GM12878 (cell line): ENCODE measurements around the gene ARCN1. TPM values are rescaled to one million over a fixed set of nuclear protein-coding genes. Genes with fewer than 3 reads are reported as not detected.

Source experiments
- ATAC-seq: fragments of 200-7000 bp; cut with Tn5 transposase; 3 replicates; pipeline ENCODE4 v1.9.1; 2020; ENCODE audit warnings: mild to moderate bottlenecking, moderate library complexity
- BruUV-seq: library from RNA; stranded (reverse); fragments of 400-500 nt; replicated peaks from 2 replicates; lab custom pipeline; 2021; lab: Mats Ljungman, UMichigan
- CTCF ChIA-PET: fragments of 300-600 bp; sonication (Branson Sonifier 250); formaldehyde crosslinking; extraction: SDS; loops from one replicate; lab custom pipeline; 2021; ENCODE audit warnings: inconsistent platforms; lab: Yijun Ruan, JAX
- POLR2A ChIA-PET: fragments of 350-600 bp; formaldehyde crosslinking; extraction: SDS; loops from one replicate; lab custom pipeline; 2021; ENCODE audit warnings: inconsistent platforms; lab: Charles Lee
- RAD21 ChIA-PET: fragments of 300-600 bp; sonication (Branson Sonifier 250); formaldehyde crosslinking; loops from one replicate; lab custom pipeline; 2023; ENCODE audit warnings: antibody characterized with exemption; ENCODE audit not compliant: unreplicated experiment; lab: Charles Lee
- SMC1A ChIA-PET: fragments of 300-600 bp; sonication (Branson Sonifier 250); formaldehyde crosslinking; loops from one replicate; lab custom pipeline; 2023; ENCODE audit not compliant: unreplicated experiment, uncharacterized antibody; lab: Charles Lee
- DNase-seq: peaks from one replicate; pipeline ENCODE4 v3.0.0-alpha.2; 2011; ENCODE audit warnings: low read depth, low spot score
- FAIRE-seq: peaks from 3 replicates; lab custom pipeline; 2011; peaks lifted over from hg19 to GRCh38; lab: Jason Lieb, UNC
- H2AFZ ChIP-seq: 2 replicates; pipeline ENCODE4 v1.6.0; 2011; ENCODE audit warnings: low read depth, low read length, control low read depth; ENCODE audit not compliant: control insufficient read depth
- H3K27ac ChIP-seq: 2 replicates; pipeline ENCODE4 v1.5.1; 2011; ENCODE audit warnings: control low read depth; ENCODE audit not compliant: control insufficient read depth, insufficient read depth
- H3K27me3 ChIP-seq, 2 experiments: replicated peaks in 1 of 2; 2 replicates each; pipeline versions ENCODE4 v1.6.0 to v1.6.1; 2011; ENCODE audit warnings: low read length in 1 of 2; ENCODE audit not compliant: control insufficient read depth in 2 of 2, insufficient read depth in 2 of 2
- H3K36me3 ChIP-seq, 2 experiments: 2 replicates each; pipeline ENCODE4 v1.5.1; 2011; ENCODE audit warnings: low read length in 1 of 2; ENCODE audit not compliant: control insufficient read depth in 2 of 2, insufficient read depth in 2 of 2
- H3K4me1 ChIP-seq: 2 replicates; pipeline ENCODE4 v1.6.1; 2011; ENCODE audit warnings: mild to moderate bottlenecking, low read length, moderate library complexity, mixed read lengths; ENCODE audit not compliant: control insufficient read depth, insufficient read depth
- H3K4me2 ChIP-seq: 2 replicates; pipeline ENCODE4 v1.6.0; 2011; ENCODE audit warnings: control low read depth; ENCODE audit not compliant: control insufficient read depth, insufficient read depth
- H3K4me3 ChIP-seq: fragments of 200-600 bp; sonication (generic); 2 replicates; pipeline ENCODE4 v1.5.1; 2016
- H3K79me2 ChIP-seq: 2 replicates; pipeline ENCODE4 v1.6.0; 2011; ENCODE audit warnings: low read length; ENCODE audit not compliant: control insufficient read depth, insufficient read depth
- H3K9ac ChIP-seq: 2 replicates; pipeline ENCODE4 v1.8.0; 2011; ENCODE audit warnings: low read length, control low read depth, mixed read lengths; ENCODE audit not compliant: control insufficient read depth, insufficient read depth
- H3K9me3 ChIP-seq: replicated peaks from 3 replicates; pipeline ENCODE4 v1.5.1; 2011; ENCODE audit warnings: mild to moderate bottlenecking, low read length; ENCODE audit not compliant: control insufficient read depth, insufficient read depth
- H4K20me1 ChIP-seq: 2 replicates; pipeline ENCODE4 v1.6.0; 2011; ENCODE audit not compliant: control insufficient read depth, insufficient read depth
- ASH2L ChIP-seq: fragments of 300-600, 200-600 bp; sonication (generic); IDR thresholded peaks from 2 replicates; pipeline ENCODE4 v1.6.1; 2017; ENCODE audit warnings: low read depth, mild to moderate bottlenecking, borderline replicate concordance
- CHD1 ChIP-seq: IDR thresholded peaks from 2 replicates; pipeline ENCODE4 v1.6.1; 2012; ENCODE audit warnings: low read depth, low read length, improper control_type of control experiment
- ESRRA ChIP-seq: IDR thresholded peaks from 2 replicates; pipeline ENCODE4 v1.6.1; 2012; ENCODE audit warnings: mild to moderate bottlenecking, low read length, improper control_type of control experiment
- FOS ChIP-seq: IDR thresholded peaks from 3 replicates; pipeline ENCODE4 v1.6.1; 2011; ENCODE audit warnings: borderline replicate concordance; ENCODE audit not compliant: insufficient read length; ENCODE audit errors: extremely low read depth
- FOXK2 ChIP-seq: fragments of 450-650 bp; IDR thresholded peaks from 2 replicates; pipeline ENCODE4 v1.6.1; 2017; ENCODE audit warnings: mild to moderate bottlenecking, moderate library complexity
- FOXM1 ChIP-seq: IDR thresholded peaks from 2 replicates; pipeline ENCODE4 v1.6.1; 2012; ENCODE audit warnings: low read depth, mild to moderate bottlenecking, inconsistent platforms, low read length, moderate library complexity
- IKZF1 ChIP-seq: fragments of 450-650 bp; conservative IDR thresholded peaks from 2 replicates; pipeline ENCODE4 v1.6.1; 2017; ENCODE audit warnings: antibody characterized with exemption, mild to moderate bottlenecking
- NBN ChIP-seq: fragments of 450-650 bp; IDR thresholded peaks from 2 replicates; pipeline ENCODE4 v1.6.1; 2016
- NRF1 ChIP-seq: conservative IDR thresholded peaks from 2 replicates; pipeline ENCODE4 v1.6.1; 2011; ENCODE audit warnings: mild to moderate bottlenecking, low read depth, low read length, improper control_type of control experiment
- PAX8 ChIP-seq: fragments of 450-650 bp; IDR thresholded peaks from 2 replicates; pipeline ENCODE4 v1.6.1; 2017; ENCODE audit warnings: mild to moderate bottlenecking, moderate library complexity
- POU2F2 ChIP-seq: IDR thresholded peaks from 3 replicates; pipeline ENCODE4 v1.6.1; 2011; ENCODE audit warnings: low read depth, mild to moderate bottlenecking, low read length, borderline replicate concordance
- RCOR1 ChIP-seq: conservative IDR thresholded peaks from 2 replicates; pipeline ENCODE4 v1.6.1; 2012; ENCODE audit warnings: low read depth, low read length, improper control_type of control experiment
- RELA ChIP-seq: fragments of 450-650 bp; IDR thresholded peaks from 2 replicates; pipeline ENCODE4 v1.8.0; 2014; ENCODE audit warnings: borderline replicate concordance; ENCODE audit not compliant: partially characterized antibody
- RFX5 ChIP-seq: IDR thresholded peaks from 2 replicates; pipeline ENCODE4 v1.6.1; 2011; ENCODE audit warnings: low read depth, low read length, improper control_type of control experiment
- SMAD5 ChIP-seq: IDR thresholded peaks from 2 replicates; pipeline ENCODE4 v1.6.1; 2016; ENCODE audit warnings: antibody characterized with exemption, low read depth
- WGBS: methylation state at CpG from one replicate; pipeline ENCODE4 v1.1.6; 2016; ENCODE audit warnings: low lambda C conversion rate; ENCODE audit not compliant: insufficient replicate concordance, insufficient coverage; ENCODE audit errors: missing lambda C conversion rate; 5-methylcytosine and 5-hydroxymethylcytosine counted together
- in situ Hi-C: fragments of 300-500 bp; cut with MboI; formaldehyde crosslinking; loops from 9 replicates; pipeline ENCODE4 v1.14.3; 2018; ENCODE audit warnings: mixed read lengths
- intact Hi-C: fragments of 100-400 bp; cut with micrococcal nuclease; formaldehyde crosslinking; loops from one replicate; pipeline ENCODE4 v1.14.2; 2022; ENCODE audit not compliant: unreplicated experiment
- polyA plus RNA-seq, 11 experiments: library from polyadenylated mRNA; depleted of rRNA in 4 of 11; unstranded in 6 of 11; stranded (reverse) in 5 of 11; fragments of >200 nt; fragmentation: Nextera tagmentation in 4 of 11; fragmentation: Illumina TruSeq in 1 of 11; extraction: Ambion mirVana in 4 of 11; extraction: Trizol in 1 of 11; gene quantifications; 1 replicate in 1 of 11; 2 replicates in 10 of 11; pipeline versions ENCODE4 v1.2.1 to v1.2.3, GENCODE V29; 2011 to 2016; ENCODE audit warnings: inconsistent platforms in 2 of 11, missing spikeins in 2 of 11, low read depth in 1 of 11
- total RNA-seq, 4 experiments: library from RNA; depleted of rRNA in 3 of 4; stranded (reverse); fragments of >200 nt in 3 of 4; fragmentation: Illumina TruSeq in 1 of 4; extraction: Trizol in 1 of 4; gene quantifications; 2 replicates each; pipeline versions ENCODE4 v1.2.1 to v1.2.3, GENCODE V29; 2013 to 2021
- TF ChIP-seq, protein P1 (sequence below): IDR thresholded peaks from 2 replicates; pipeline ENCODE4 v1.6.1; 2011; ENCODE audit warnings: borderline replicate concordance, low read depth, mild to moderate bottlenecking, moderate library complexity, low read length; ENCODE audit not compliant: insufficient read depth, poor library complexity, severe bottlenecking
- TF ChIP-seq, protein P2 (sequence below): IDR thresholded peaks from 2 replicates; pipeline ENCODE4 v1.6.1; 2011; ENCODE audit warnings: low read depth, low read length, improper control_type of control experiment, borderline replicate concordance
- TF ChIP-seq, protein P3 (sequence below): fragments of 450-650 bp; IDR thresholded peaks from 2 replicates; pipeline ENCODE4 v1.6.1; 2017; ENCODE audit warnings: mild to moderate bottlenecking, moderate library complexity

ARCN1 gene
- total and polyA plus RNA-seq, 10 of the 15 experiments (the other 5 are each of a cell fraction or from before 2014, with no cell fraction given): 33.3 to 172 (median 106) TPM

DNA sequence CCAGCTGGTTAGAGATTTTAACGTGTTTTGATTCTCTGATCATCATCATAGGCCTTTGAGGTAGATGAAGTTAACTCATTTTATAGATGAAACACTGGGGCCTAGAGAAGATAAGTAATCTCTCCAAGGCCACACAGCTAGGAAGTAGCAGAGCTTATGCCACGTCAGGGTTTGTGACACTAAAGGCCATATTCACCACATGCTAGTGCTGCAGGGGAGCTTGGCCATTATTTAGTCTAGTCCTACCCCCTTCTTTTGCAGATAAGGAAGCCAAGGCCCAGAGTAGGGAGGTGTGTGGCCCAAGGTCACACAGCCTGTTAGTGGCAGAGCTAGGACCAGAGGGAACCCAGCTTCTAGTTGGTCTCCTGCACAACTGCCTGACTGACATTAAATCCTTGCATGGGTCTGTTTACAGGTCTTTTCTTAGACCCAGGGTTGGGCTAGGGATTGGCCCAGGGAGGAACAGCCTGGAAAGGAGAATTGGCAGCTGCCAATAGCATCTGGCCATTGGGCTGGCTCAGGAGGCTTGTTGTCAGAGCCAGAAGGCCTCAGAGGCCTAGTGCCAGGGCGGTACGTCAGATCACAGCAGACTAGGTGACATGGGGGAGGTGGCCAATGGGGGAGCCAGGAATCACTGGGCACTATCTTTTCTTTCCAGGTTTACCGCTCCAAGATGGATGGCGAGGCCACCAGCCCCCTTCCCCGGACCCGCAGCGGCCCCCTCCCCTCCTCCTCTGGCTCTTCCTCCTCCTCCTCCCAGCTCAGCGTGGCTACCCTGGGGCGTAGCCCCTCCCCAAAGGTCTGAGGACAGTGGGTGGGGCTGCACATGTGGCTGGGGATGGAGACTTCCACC is 71.2 kb downstream of the ARCN1 start:
- CTCF ChIA-PET: interaction anchor here (1.3 kb wide), 1 partner anchor 31 kb away, joined by 3 read pairs; no protein-coding TSS in a partner anchor
- H3K27ac ChIP-seq: no peak overlapping the region
- 65% methylated on average over 4 of the region's 11 CpGs for WGBS
- peaks cover 1 to 4% of the 10 kb centered on the region in 2 experiments for H3K27me3 ChIP-seq
- FAIRE-seq (no peak), DNase-seq (no peak), ATAC-seq (no peak)
- no peak overlapping the region for H3K4me3 ChIP-seq
- H4K20me1 ChIP-seq: no peaks in the 10 kb centered on the region
- TF ChIP-seq ESRRA: no peak
- TF ChIP-seq RCOR1: no peak
- no peak for TF ChIP-seq POU2F2
- TF ChIP-seq PAX8: no peak
- TF ChIP-seq, protein P1, sequence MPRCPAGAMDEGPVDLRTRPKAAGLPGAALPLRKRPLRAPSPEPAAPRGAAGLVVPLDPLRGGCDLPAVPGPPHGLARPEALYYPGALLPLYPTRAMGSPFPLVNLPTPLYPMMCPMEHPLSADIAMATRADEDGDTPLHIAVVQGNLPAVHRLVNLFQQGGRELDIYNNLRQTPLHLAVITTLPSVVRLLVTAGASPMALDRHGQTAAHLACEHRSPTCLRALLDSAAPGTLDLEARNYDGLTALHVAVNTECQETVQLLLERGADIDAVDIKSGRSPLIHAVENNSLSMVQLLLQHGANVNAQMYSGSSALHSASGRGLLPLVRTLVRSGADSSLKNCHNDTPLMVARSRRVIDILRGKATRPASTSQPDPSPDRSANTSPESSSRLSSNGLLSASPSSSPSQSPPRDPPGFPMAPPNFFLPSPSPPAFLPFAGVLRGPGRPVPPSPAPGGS: no peak
- TF ChIP-seq NRF1: no peak
- no peak for TF ChIP-seq FOXM1
- no peak for TF ChIP-seq FOXK2
- no peak for TF ChIP-seq NBN
- no peak for TF ChIP-seq SMAD5
- TF ChIP-seq RFX5: no peak
- TF ChIP-seq, protein P2, sequence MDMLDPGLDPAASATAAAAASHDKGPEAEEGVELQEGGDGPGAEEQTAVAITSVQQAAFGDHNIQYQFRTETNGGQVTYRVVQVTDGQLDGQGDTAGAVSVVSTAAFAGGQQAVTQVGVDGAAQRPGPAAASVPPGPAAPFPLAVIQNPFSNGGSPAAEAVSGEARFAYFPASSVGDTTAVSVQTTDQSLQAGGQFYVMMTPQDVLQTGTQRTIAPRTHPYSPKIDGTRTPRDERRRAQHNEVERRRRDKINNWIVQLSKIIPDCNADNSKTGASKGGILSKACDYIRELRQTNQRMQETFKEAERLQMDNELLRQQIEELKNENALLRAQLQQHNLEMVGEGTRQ: no peak
- TF ChIP-seq CHD1: no peak
- TF ChIP-seq ASH2L: no peak
- TF ChIP-seq IKZF1: no peak
- TF ChIP-seq FOS: no peak
- TF ChIP-seq, protein P3, sequence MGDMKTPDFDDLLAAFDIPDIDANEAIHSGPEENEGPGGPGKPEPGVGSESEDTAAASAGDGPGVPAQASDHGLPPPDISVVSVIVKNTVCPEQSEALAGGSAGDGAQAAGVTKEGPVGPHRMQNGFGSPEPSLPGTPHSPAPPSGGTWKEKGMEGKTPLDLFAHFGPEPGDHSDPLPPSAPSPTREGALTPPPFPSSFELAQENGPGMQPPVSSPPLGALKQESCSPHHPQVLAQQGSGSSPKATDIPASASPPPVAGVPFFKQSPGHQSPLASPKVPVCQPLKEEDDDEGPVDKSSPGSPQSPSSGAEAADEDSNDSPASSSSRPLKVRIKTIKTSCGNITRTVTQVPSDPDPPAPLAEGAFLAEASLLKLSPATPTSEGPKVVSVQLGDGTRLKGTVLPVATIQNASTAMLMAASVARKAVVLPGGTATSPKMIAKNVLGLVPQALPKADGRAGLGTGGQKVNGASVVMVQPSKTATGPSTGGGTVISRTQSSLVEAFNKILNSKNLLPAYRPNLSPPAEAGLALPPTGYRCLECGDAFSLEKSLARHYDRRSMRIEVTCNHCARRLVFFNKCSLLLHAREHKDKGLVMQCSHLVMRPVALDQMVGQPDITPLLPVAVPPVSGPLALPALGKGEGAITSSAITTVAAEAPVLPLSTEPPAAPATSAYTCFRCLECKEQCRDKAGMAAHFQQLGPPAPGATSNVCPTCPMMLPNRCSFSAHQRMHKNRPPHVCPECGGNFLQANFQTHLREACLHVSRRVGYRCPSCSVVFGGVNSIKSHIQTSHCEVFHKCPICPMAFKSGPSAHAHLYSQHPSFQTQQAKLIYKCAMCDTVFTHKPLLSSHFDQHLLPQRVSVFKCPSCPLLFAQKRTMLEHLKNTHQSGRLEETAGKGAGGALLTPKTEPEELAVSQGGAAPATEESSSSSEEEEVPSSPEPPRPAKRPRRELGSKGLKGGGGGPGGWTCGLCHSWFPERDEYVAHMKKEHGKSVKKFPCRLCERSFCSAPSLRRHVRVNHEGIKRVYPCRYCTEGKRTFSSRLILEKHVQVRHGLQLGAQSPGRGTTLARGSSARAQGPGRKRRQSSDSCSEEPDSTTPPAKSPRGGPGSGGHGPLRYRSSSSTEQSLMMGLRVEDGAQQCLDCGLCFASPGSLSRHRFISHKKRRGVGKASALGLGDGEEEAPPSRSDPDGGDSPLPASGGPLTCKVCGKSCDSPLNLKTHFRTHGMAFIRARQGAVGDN: no peak
- no peak for TF ChIP-seq RELA
- no peaks in the 10 kb centered on the region for H3K36me3 ChIP-seq
- RAD21 ChIA-PET: interaction anchor here (1.1 kb wide), 1 partner anchor 17 kb away, joined by 3 read pairs; no protein-coding TSS in a partner anchor
- H3K79me2 ChIP-seq: no peaks in the 10 kb centered on the region
- intact Hi-C loops (no loop called here), in situ Hi-C loops (no loop called here)
- POLR2A ChIA-PET: no interaction called here
- no TSS peak for BruUV-seq
- SMC1A ChIA-PET: no interaction called here
- no peak overlapping the region for H3K4me2 ChIP-seq
- H3K9ac ChIP-seq: no peak overlapping the region
- no peaks in the 10 kb centered on the region for H3K4me1 ChIP-seq
- H2AFZ ChIP-seq: no peak overlapping the region
- H3K9me3 ChIP-seq: no peaks in the 10 kb centered on the region
